RWPE1 (cell line): Measurements from ENCODE around the gene ZNF841.

ENCODE experiments used
- CTCF ChIA-PET: fragments of 350-600 bp; sonication (Branson Sonifier 250); formaldehyde crosslinking; extraction: SDS; loops from one replicate; lab custom pipeline; 2021; lab: Yijun Ruan, JAX
- POLR2A ChIA-PET: fragments of 400-600 bp; formaldehyde crosslinking; extraction: SDS; loops from one replicate; lab custom pipeline; 2020; ENCODE audit warnings: antibody characterized with exemption; ENCODE audit not compliant: low non-redundant PET; lab: Yijun Ruan, JAX
- DNase-seq: peaks from one replicate; pipeline ENCODE4 v3.0.0; 2012; ENCODE audit warnings: low spot score
- H3K27ac ChIP-seq: fragments of 450-650 bp; 2 replicates; pipeline ENCODE4 v1.5.1; 2017
- TF ChIP-seq, protein P1 (sequence below): fragments of 450-650 bp; conservative IDR thresholded peaks from 2 replicates; pipeline ENCODE4 v1.5.1; 2017; ENCODE audit warnings: low read depth, mild to moderate bottlenecking

ZNF841 gene

DNA sequence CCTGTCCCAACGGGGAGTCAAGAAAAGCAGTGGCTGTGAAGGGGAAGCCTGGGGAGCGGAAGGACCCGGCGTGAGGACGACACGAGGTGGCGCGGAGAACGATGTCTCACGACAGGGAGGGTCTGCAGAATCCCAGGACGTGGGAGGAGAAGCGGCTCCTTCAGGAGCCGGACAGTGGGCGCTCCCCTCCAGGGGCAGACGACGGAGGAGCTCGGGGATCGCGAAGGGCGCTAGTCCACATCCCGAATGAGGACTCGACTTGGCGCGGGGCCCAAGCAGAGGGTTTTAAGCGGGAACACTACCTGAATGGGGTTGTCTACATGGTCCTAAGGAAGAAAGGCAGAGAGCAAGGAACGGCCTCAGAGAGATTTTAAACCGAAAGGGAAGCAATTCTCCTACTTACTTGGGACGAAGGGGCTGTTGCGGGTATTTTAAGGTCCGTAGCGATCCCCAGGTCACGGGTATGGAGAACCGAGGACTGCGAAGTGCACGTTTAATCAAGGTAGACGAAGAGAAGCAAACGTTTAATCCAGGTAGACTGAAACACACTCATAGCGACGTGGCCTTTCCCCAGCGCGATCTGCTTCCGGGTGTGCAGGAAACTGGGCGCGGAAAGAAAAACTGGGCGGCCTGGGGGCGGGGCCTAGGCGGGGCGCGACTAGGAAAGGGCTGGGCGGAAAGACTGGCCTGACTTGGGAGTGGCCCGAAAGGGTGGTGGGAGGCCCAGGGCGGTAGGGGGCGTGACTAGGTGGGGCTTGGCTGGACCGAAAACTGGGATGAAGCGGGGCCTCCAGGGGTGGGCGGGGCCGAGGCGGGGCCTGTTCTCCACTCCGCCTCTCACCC is at the start of gene ZNF841:
Gene ZNF841, minus strand, starts transcription at position 594 of the 843 bp plus-strand sequence. CDS start 10,964 bp downstream, outside the sequence.
- DNase-seq, result peak; percentile 88
- ChIA-PET POLR2A (no interaction called here), CTCF (no interaction called here)
- H3K27ac ChIP-seq, result peak within 1 kb of the TSS; percentile 78
- TF ChIP-seq, protein P1, sequence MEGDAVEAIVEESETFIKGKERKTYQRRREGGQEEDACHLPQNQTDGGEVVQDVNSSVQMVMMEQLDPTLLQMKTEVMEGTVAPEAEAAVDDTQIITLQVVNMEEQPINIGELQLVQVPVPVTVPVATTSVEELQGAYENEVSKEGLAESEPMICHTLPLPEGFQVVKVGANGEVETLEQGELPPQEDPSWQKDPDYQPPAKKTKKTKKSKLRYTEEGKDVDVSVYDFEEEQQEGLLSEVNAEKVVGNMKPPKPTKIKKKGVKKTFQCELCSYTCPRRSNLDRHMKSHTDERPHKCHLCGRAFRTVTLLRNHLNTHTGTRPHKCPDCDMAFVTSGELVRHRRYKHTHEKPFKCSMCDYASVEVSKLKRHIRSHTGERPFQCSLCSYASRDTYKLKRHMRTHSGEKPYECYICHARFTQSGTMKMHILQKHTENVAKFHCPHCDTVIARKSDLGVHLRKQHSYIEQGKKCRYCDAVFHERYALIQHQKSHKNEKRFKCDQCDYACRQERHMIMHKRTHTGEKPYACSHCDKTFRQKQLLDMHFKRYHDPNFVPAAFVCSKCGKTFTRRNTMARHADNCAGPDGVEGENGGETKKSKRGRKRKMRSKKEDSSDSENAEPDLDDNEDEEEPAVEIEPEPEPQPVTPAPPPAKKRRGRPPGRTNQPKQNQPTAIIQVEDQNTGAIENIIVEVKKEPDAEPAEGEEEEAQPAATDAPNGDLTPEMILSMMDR, result no peak

DNA sequence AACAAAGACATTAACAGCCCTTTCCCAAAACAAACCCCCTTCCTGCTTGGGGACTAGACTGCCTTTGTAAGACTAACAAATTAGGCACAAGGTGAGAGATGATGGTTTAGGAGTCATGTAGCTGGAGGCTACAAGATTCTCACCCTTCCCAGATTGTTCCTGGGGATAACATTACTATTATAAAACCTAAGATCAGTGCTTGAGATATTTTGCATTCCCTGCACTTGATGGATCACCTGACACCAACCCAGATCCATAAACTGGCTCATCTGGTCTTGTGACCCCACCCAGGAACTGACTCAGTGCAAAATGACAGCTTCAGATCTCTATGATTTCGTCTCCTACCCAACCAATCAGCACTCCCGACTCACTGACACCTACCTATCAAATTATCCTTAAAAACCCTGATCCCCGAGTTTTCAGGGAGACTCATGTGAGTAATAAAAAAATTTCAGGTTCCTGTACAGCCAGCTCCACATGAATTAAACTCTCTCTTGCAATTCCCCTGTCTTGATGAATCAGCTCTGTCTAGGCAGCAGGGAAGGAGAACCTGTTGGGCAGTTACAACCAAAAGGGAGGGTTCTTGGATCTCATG is 46.5 kb upstream of the ZNF841 start:
- CTCF ChIA-PET, result no interaction called here
- POLR2A ChIA-PET, result interaction anchor here (0.6 to 1.4 kb wide), 2 partner anchors 47 to 430 kb away, joined by 3 to 6 read pairs; partner anchors contain the start of gene PPP2R1A
- no peak overlapping the region for H3K27ac ChIP-seq
- peak; percentile 30 for DNase-seq
- TF ChIP-seq, protein P1, result no peak

DNA sequence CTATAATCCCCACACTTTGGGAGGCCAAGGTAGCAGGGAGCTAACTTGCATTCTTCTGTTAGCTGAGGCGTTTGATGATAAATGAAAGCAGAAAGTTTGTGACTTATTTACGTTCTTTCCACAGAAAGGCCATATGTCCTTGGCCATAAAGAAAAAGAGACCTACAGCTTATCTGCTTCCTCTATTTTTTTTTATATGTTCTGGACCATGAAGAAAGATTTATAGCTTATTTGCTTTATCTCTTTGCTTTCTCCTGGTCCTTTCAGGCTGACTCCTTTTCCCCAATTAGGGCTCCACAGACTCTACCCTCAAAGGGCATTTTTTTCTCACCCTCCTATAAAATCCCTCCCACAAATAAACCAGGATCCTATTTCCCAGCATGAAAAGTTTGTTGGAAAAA is 45.6 kb upstream of the ZNF841 start:
- CTCF ChIA-PET, result interaction anchor here (0.7 kb wide), 1 partner anchor 480 kb away, joined by 3 read pairs; no protein-coding TSS in a partner anchor
- POLR2A ChIA-PET, result no interaction called here
- no peak overlapping the region for H3K27ac ChIP-seq
- DNase-seq, result no peak
- TF ChIP-seq, protein P1, result no peak

DNA sequence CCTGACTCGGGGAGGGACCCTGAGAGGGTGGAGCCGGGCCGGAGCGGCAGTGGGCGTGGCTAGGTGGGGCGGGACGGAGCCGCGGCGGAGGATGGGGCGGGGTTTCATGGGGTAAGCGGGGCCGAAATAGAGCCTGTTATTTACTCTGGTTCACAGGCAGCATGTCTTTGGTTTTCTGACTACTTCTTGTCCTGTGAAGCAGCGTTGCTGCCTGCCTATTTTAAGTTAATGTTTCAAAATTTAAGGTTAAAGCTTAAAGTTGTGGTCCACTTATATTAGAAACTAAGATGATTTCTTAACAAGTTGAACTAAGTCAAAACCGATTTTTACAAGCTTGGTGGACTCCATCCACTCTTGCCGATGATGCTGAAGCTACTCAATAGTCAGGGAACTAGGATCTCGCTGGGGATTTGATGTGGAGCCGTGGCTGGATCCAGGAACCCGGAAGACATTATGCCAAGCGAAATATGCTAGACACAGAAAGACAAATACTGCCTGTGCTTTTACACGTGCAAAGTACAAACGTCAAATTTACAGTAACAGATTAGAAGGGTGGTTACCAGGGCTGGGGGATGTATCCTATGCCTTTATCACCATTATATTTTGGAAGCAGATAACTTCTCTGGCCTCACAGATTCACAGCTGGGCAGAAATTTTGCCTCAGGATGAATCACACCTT is 44.6 kb upstream of the ZNF841 start:
- POLR2A ChIA-PET, result no interaction called here
- DNase-seq, result peak; percentile 98
- peak overlapping the region; percentile 93 for H3K27ac ChIP-seq
- CTCF ChIA-PET, result interaction anchor here (0.5 to 1.1 kb wide), 6 partner anchors 17 to 570 kb away, joined by 3 to 7 read pairs (median 4); no protein-coding TSS in a partner anchor
- TF ChIP-seq, protein P1, result no peak

DNA sequence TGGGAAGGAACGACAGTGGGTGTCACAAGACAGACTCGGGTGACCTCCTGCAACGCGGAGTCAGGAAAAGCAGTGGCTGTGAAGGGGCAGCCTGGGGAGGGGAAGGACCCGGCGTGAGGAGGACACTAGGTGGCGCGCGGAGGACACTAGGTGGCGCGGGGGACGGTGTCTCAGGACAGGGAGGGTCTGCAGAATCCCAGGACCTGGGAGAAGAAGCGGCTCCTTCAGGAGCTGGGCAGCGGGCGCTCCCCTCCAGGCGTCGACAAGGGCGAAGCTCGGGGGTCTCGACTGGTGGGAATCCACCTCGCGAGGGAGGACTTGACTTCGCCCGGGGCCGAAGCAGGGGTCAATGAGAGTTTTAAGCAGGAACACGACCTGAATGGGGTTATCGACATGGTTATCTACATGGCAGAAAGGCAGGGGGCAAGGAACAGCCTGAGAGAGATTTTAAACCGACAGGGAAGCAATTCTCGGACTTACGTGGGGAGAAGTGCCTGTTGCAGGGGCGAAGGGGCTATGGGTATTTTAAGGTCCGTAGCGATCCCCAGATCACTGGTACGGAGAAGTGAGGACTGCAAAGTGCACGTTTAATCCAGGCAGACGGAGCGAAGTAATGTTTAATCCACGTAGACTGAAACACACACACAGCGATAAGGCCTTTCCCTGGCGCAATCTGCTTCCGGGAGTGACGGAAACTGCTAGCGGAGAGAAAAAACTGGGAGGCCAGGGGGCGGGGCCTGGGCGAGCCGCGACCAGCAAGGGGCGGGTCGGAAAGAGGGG is 43.9 kb upstream of the ZNF841 start, which contains the start of gene ZNF616:
Gene ZNF616, minus strand, starts transcription at position 687 of the 780 bp plus-strand sequence. CDS start 9,426 bp downstream, outside the sequence.
- H3K27ac ChIP-seq, result peak within 1 kb of the TSS; percentile 93
- ChIA-PET POLR2A (interaction anchor here (1.0 kb wide), 1 partner anchor 50 kb away, joined by 3 read pairs; the partner anchor contains the start of gene PPP2R1A), CTCF (interaction anchor here (0.6 to 1.1 kb wide), 5 partner anchors 28 to 96 kb away, joined by 3 to 7 read pairs (median 3); no protein-coding TSS in a partner anchor)
- peak; percentile 70 for DNase-seq
- TF ChIP-seq, protein P1, result peak; percentile 87
